WTC11 (cell line): ENCODE measurements around the gene PIP4P1.

Source experiments
- RELA ChIP-seq: sonication (generic); formaldehyde crosslinking; IDR thresholded peaks from 2 replicates; pipeline ENCODE4 v1.8.1; 2022; ENCODE audit warnings: missing genetic modification reagents, mild to moderate bottlenecking, borderline replicate concordance
- TEAD4 ChIP-seq: sonication (generic); formaldehyde crosslinking; IDR thresholded peaks from 2 replicates; pipeline ENCODE4 v1.8.0; 2022; ENCODE audit warnings: mild to moderate bottlenecking, missing genetic modification reagents
- TF ChIP-seq, protein P1 (sequence below): fragments of 200-600 bp; IDR thresholded peaks from 2 replicates; pipeline ENCODE4 v1.8.0; 2022; ENCODE audit warnings: antibody characterized with exemption
- TF ChIP-seq, protein P2 (sequence below): sonication (generic); formaldehyde crosslinking; IDR thresholded peaks from 2 replicates; pipeline ENCODE4 v1.8.1; 2023; ENCODE audit warnings: mild to moderate bottlenecking, missing genetic modification reagents

DNA sequence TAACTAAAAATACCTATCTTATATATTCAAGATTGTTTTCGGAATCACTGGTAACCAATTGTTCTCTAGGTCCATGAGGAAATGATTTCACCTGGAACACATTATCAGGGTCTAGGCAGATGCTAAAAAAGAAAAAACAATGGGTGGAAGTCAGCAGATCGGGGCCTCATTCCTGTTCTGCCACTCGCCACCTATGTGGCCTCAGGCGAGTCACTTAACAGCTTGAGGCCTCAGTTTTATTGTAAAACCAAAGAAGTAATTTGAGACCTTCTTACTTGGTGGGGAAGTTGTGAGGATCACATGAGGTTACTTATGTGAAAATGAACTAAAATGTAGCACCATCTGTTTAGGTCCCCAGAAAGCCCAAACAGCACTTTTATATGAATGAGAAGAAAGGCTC is 37.9 kb upstream of the PIP4P1 start:
- TF ChIP-seq, protein P1, sequence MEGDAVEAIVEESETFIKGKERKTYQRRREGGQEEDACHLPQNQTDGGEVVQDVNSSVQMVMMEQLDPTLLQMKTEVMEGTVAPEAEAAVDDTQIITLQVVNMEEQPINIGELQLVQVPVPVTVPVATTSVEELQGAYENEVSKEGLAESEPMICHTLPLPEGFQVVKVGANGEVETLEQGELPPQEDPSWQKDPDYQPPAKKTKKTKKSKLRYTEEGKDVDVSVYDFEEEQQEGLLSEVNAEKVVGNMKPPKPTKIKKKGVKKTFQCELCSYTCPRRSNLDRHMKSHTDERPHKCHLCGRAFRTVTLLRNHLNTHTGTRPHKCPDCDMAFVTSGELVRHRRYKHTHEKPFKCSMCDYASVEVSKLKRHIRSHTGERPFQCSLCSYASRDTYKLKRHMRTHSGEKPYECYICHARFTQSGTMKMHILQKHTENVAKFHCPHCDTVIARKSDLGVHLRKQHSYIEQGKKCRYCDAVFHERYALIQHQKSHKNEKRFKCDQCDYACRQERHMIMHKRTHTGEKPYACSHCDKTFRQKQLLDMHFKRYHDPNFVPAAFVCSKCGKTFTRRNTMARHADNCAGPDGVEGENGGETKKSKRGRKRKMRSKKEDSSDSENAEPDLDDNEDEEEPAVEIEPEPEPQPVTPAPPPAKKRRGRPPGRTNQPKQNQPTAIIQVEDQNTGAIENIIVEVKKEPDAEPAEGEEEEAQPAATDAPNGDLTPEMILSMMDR, result no peak
- TF ChIP-seq RELA (CRISPR knock-in tag) (no peak), TEAD4 (CRISPR knock-in tag) (no peak)
- TF ChIP-seq, protein P2, sequence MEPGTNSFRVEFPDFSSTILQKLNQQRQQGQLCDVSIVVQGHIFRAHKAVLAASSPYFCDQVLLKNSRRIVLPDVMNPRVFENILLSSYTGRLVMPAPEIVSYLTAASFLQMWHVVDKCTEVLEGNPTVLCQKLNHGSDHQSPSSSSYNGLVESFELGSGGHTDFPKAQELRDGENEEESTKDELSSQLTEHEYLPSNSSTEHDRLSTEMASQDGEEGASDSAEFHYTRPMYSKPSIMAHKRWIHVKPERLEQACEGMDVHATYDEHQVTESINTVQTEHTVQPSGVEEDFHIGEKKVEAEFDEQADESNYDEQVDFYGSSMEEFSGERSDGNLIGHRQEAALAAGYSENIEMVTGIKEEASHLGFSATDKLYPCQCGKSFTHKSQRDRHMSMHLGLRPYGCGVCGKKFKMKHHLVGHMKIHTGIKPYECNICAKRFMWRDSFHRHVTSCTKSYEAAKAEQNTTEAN (CRISPR knock-in tag), result no peak
